PC-3 (cell line): ENCODE results near the gene RHOH. TPM values are rescaled to one million over a fixed set of nuclear protein-coding genes. Genes with fewer than 3 reads are reported as not detected.

ENCODE experiments used
- ATAC-seq: fragments of 200-7000 bp; cut with Tn5 transposase; 2 replicates; pipeline ENCODE4 v1.9.1; 2020; ENCODE audit warnings: mild to moderate bottlenecking, moderate library complexity
- BruUV-seq: library from RNA; stranded (reverse); fragments of 400-500 nt; replicated peaks from 2 replicates; lab custom pipeline; 2021; lab: Mats Ljungman, UMichigan
- CTCF ChIA-PET: fragments of 300-600 bp; sonication (Branson Sonifier 250); formaldehyde crosslinking; loops from one replicate; lab custom pipeline; 2022; ENCODE audit warnings: antibody characterized with exemption; lab: Charles Lee
- POLR2A ChIA-PET: fragments of 300-600 bp; sonication (Branson Sonifier 250); formaldehyde crosslinking; loops from one replicate; lab custom pipeline; 2022; ENCODE audit warnings: antibody characterized with exemption; ENCODE audit not compliant: unreplicated experiment; lab: Charles Lee
- DNase-seq: peaks from one replicate; pipeline ENCODE4 v3.0.0-alpha.2; 2015
- H2AFZ ChIP-seq: fragments of 300-600 bp; sonication (generic); 2 replicates; pipeline ENCODE4 v1.6.0; 2016; ENCODE audit warnings: antibody characterized with exemption, low read length
- H3F3A ChIP-seq: fragments of 300-600 bp; sonication (generic); one replicate; pipeline ENCODE4 v1.6.0; 2017; ENCODE audit warnings: antibody characterized with exemption, low read length, control low read depth, mild to moderate bottlenecking; ENCODE audit not compliant: unreplicated experiment
- H3K27ac ChIP-seq: fragments of 300-600 bp; sonication (generic); 2 replicates; pipeline ENCODE4 v1.5.1; 2016; ENCODE audit warnings: mild to moderate bottlenecking, low read length
- H3K27me3 ChIP-seq: fragments of 300-600 bp; sonication (generic); 2 replicates; pipeline ENCODE4 v1.6.1; 2016; ENCODE audit warnings: low read length, mixed read lengths
- H3K36me3 ChIP-seq: fragments of 300-600 bp; sonication (generic); 2 replicates; pipeline ENCODE4 v1.6.1; 2016; ENCODE audit warnings: low read depth, mixed run types, low read length, mixed read lengths
- H3K4me1 ChIP-seq: fragments of 300-600 bp; sonication (generic); 2 replicates; pipeline ENCODE4 v1.5.1; 2016; ENCODE audit warnings: low read length; ENCODE audit not compliant: insufficient read depth
- H3K4me2 ChIP-seq: fragments of 300-600 bp; sonication (generic); 2 replicates; pipeline ENCODE4 v1.6.0; 2016; ENCODE audit warnings: low read length
- H3K4me3 ChIP-seq: fragments of 300-600 bp; sonication (generic); 2 replicates; pipeline ENCODE4 v1.5.1; 2016; ENCODE audit warnings: mild to moderate bottlenecking, low read length, mixed read lengths
- H3K79me2 ChIP-seq: fragments of 300-600 bp; sonication (generic); 2 replicates; pipeline ENCODE4 v1.6.1; 2017; ENCODE audit warnings: low read length, mixed read lengths
- H3K9ac ChIP-seq: fragments of 300-600 bp; sonication (generic); 2 replicates; pipeline ENCODE4 v1.6.0; 2016; ENCODE audit warnings: mild to moderate bottlenecking, low read length
- H3K9me2 ChIP-seq: fragments of 300-600 bp; sonication (generic); replicated peaks from 2 replicates; pipeline ENCODE4 v1.6.1; 2016; ENCODE audit warnings: mixed run types, low read length, mixed read lengths
- H3K9me3 ChIP-seq: fragments of 300-600 bp; sonication (generic); 2 replicates; pipeline ENCODE4 v1.6.1; 2016; ENCODE audit warnings: low read length, mixed read lengths
- H4K20me1 ChIP-seq: fragments of 300-600 bp; sonication (generic); 2 replicates; pipeline ENCODE4 v1.6.1; 2016; ENCODE audit warnings: low read length, mixed read lengths
- CTCF ChIP-seq: fragments of 300-600 bp; sonication (generic); conservative IDR thresholded peaks from 2 replicates; pipeline ENCODE4 v1.5.1; 2017; ENCODE audit warnings: antibody characterized with exemption, low read depth, mild to moderate bottlenecking, low read length
- EZH2 ChIP-seq: fragments of 300-600 bp; sonication (generic); IDR thresholded peaks from one replicate; pipeline ENCODE4 v1.6.1; 2017; ENCODE audit warnings: antibody characterized with exemption, mild to moderate bottlenecking, low read length; ENCODE audit not compliant: unreplicated experiment
- EZH2phosphoT487 ChIP-seq: fragments of 300-600 bp; sonication (generic); IDR thresholded peaks from 2 replicates; pipeline ENCODE4 v1.6.1; 2018; ENCODE audit warnings: mild to moderate bottlenecking, antibody characterized with exemption, low read length, borderline replicate concordance
- intact Hi-C: fragments of 100-400 bp; cut with micrococcal nuclease; formaldehyde crosslinking; loops from 2 replicates; pipeline ENCODE4 v1.9.0; 2023
- total RNA-seq: library from RNA; depleted of rRNA; stranded (reverse); fragments of >200 nt; gene quantifications from 2 replicates; pipeline ENCODE4 v1.2.3, GENCODE V29; 2014

The RHOH gene
- total RNA-seq, 1 experiment from 2014 or later = not detected

DNA sequence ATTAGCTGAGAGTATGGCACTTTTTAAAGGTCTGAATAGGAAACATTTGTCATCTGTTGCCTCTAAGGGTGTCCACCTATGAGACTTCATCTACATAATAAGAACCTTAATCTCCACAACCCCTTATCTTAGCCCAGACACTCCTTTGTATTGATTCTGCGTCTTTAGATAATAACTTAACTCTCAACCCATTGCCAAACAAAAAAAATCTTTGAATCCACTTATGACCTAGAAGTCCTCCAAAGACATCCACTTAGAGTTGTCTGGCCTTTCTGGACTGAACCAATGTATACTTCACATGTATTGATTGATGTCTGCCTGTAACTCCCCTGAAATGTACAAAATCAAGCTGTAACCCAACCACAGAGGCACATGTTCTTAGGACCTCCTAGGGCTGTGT, 72.3 kb downstream of the RHOH start:
- Histone ChIP-seq H3F3A (no peaks in the 10 kb centered on the region), H3K4me2 (no peak overlapping the region), H2AFZ (no peak overlapping the region), H3K9me3 (no peaks in the 10 kb centered on the region), H3K27ac (no peak overlapping the region), H3K4me3 (no peak overlapping the region), H3K4me1 (no peaks in the 10 kb centered on the region), H3K9me2 (no peaks in the 10 kb centered on the region), H3K36me3 (no peaks in the 10 kb centered on the region), H4K20me1 (no peaks in the 10 kb centered on the region), H3K79me2 (no peaks in the 10 kb centered on the region), H3K27me3 (no peaks in the 10 kb centered on the region), H3K9ac (no peak overlapping the region)
- CTCF ChIA-PET = no interaction called here
- TF ChIP-seq EZH2 = no peak
- no peak for TF ChIP-seq CTCF
- TF ChIP-seq EZH2phosphoT487 = no peak
- intact Hi-C loops = no loop called here
- no TSS peak for BruUV-seq
- POLR2A ChIA-PET = no interaction called here
- DNase-seq (no peak), ATAC-seq (no peak)

GRCh38 chr4:40270609-40271008, 73.8 kb downstream of the RHOH start:
- Histone ChIP-seq H3K27me3 (no peaks in the 10 kb centered on the region), H4K20me1 (no peaks in the 10 kb centered on the region), H3K9ac (no peak overlapping the region), H3K4me1 (no peaks in the 10 kb centered on the region), H3K4me3 (no peak overlapping the region), H3K79me2 (no peaks in the 10 kb centered on the region), H2AFZ (no peak overlapping the region), H3F3A (no peaks in the 10 kb centered on the region), H3K27ac (no peak overlapping the region), H3K9me3 (no peaks in the 10 kb centered on the region), H3K36me3 (no peaks in the 10 kb centered on the region), H3K9me2 (no peaks in the 10 kb centered on the region), H3K4me2 (no peak overlapping the region)
- DNase-seq (no peak), ATAC-seq (no peak)
- ChIA-PET POLR2A (no interaction called here), CTCF (no interaction called here)
- intact Hi-C loops = no loop called here
- BruUV-seq = no TSS peak
- no peak for TF ChIP-seq CTCF

- H3K9me2 ChIP-seq = no peaks in the 10 kb centered on the region
- H3K4me1 ChIP-seq = no peaks in the 10 kb centered on the region
- no peak overlapping the region for H2AFZ ChIP-seq
- no TSS peak for BruUV-seq
- no peaks in the 10 kb centered on the region for H3K27me3 ChIP-seq
- POLR2A ChIA-PET = no interaction called here
- no peaks in the 10 kb centered on the region for H3K9me3 ChIP-seq
- H3K36me3 ChIP-seq = no peaks in the 10 kb centered on the region
- H3K4me2 ChIP-seq = no peak overlapping the region
- H3K27ac ChIP-seq = no peak overlapping the region
- no peaks in the 10 kb centered on the region for H3K79me2 ChIP-seq
- ATAC-seq (no peak), DNase-seq (no peak)
- no peaks in the 10 kb centered on the region for H3F3A ChIP-seq
- CTCF ChIA-PET = no interaction called here
- intact Hi-C loops = no loop called here
- no peak overlapping the region for H3K9ac ChIP-seq
- H3K4me3 ChIP-seq = no peak overlapping the region
- H4K20me1 ChIP-seq = no peaks in the 10 kb centered on the region
- TF ChIP-seq EZH2 (no peak), EZH2phosphoT487 (no peak), CTCF (no peak)
Observed at GRCh38 chr4:40275065-40275730, 78.4 kb downstream of the RHOH start.
